GM18505 (cell line): Measurements from ENCODE around the gene PRPF4.

Source experiments
- ATAC-seq: cut with Tn5 transposase; IDR thresholded peaks from one replicate; pipeline ENCODE4 v1.9.1; 2021; ENCODE audit not compliant: unreplicated experiment
- POLR2A ChIP-seq: IDR thresholded peaks from 4 replicates; pipeline ENCODE4 v1.6.1; 2011; ENCODE audit warnings: borderline replicate concordance; ENCODE audit not compliant: insufficient read depth, insufficient read length; ENCODE audit errors: extremely low read depth

The PRPF4 gene

DNA sequence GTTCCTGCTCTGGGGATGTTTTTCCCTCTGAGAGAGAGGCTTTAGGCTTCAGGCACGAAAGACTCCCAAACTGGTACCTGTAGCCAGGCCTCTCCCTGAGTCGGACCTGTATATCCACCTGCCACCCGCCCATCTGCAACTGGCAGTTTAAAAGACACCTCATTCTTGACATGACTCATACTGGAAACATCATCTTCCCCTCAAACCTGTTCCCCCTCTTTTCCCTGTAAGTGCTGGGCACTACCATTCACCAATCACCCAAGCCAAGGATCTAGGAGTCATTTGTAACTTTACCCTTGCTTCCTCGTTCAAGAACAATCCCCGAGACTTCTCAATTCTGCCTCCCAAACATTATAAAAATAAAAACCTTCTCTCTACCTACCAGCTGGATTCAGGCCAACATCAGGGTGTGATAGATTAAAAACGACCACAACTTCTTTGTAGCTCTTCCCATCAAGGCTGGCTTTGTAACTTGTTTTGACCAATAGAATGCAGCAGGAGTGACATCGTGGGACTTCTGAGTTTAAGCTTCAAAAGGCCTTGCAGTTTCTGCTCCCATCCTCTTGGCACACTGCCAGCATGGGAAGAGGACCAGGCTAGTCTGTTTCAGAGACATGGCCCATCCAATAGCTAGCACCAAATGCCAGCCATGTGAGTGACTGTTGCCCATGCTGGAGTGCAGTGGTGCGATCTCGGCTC, 66.4 kb downstream of the PRPF4 start:
- TF ChIP-seq POLR2A = no peak
- no peak for ATAC-seq
